Measurements from ENCODE around the gene HK2. TPM values are rescaled to one million over a fixed set of nuclear protein-coding genes. Genes with fewer than 3 reads are reported as not detected.

HK2 gene
- total RNA-seq, 2 experiments from 2014 or later, result 7.7 to 8.9 TPM

- ATAC-seq (ENCODE audit: poor library complexity), result no peak
- Histone ChIP-seq H3K9me3 (ENCODE audit: control insufficient read depth in 1 of 2, insufficient read depth in 1 of 2, low read length in 2 of 2) (no peaks in the 10 kb centered on the region), H3K36me3 (ENCODE audit: insufficient read depth, low read length) (no peaks in the 10 kb centered on the region), H3K4me3 (ENCODE audit: low read length) (no peak overlapping the region), H3K27ac (ENCODE audit: low read depth in 1 of 2, low read length in 2 of 2) (no peak overlapping the region), H3K27me3 (ENCODE audit: control insufficient read depth in 1 of 2, insufficient read depth in 2 of 2, low read length in 2 of 2) (no peaks in the 10 kb centered on the region), H3K4me1 (ENCODE audit: insufficient read depth, low read length) (no peaks in the 10 kb centered on the region)
- ChIA-PET CTCF (no interaction called here), POLR2A (no interaction called here)
- DNase-seq, result no peak
- Mint-ChIP-seq H3K4me3 (no peak overlapping the region), H3K27ac (no peak overlapping the region), H3K27me3 (peaks cover 12% of the 10 kb centered on the region), H3K36me3 (ENCODE audit: low read depth) (peaks cover 26% of the 10 kb centered on the region), H3K9me3 (no peaks in the 10 kb centered on the region), H3K4me1 (ENCODE audit: low read depth) (no peaks in the 10 kb centered on the region)
- intact Hi-C loops (cut with DNase I, micrococcal nuclease), result loop anchor here in 1 of 2 experiments (10.0 kb wide), 1 partner anchor 47 kb away; no protein-coding TSS in a partner anchor
- TF ChIP-seq CTCF (IDR thresholded peaks at IDR 0.05), result no peak
These were observed 103.4 kb downstream of the HK2 start for GRCh38 chr2:74937221-74937880.

- Mint-ChIP-seq H3K9me3 (no peaks in the 10 kb centered on the region), H3K36me3 (ENCODE audit: low read depth) (peaks cover 19% of the 10 kb centered on the region), H3K4me1 (ENCODE audit: low read depth) (no peaks in the 10 kb centered on the region), H3K27me3 (peaks cover 8% of the 10 kb centered on the region), H3K27ac (no peak overlapping the region), H3K4me3 (no peak overlapping the region)
- DNase-seq (no peak), ATAC-seq (ENCODE audit: poor library complexity) (no peak)
- H3K4me1 ChIP-seq (ENCODE audit: insufficient read depth, low read length), result no peaks in the 10 kb centered on the region
- no peaks in the 10 kb centered on the region for H3K36me3 ChIP-seq (ENCODE audit: insufficient read depth, low read length)
- intact Hi-C loops (cut with DNase I, micrococcal nuclease), result loop anchor here in 1 of 2 experiments (10.0 kb wide), 1 partner anchor 47 kb away; no protein-coding TSS in a partner anchor
- ChIA-PET CTCF (no interaction called here), POLR2A (no interaction called here)
- no peaks in the 10 kb centered on the region for H3K9me3 ChIP-seq (ENCODE audit: control insufficient read depth in 1 of 2, insufficient read depth in 1 of 2, low read length in 2 of 2)
- H3K27ac ChIP-seq (ENCODE audit: low read depth in 1 of 2, low read length in 2 of 2), result no peak overlapping the region
- no peaks in the 10 kb centered on the region for H3K27me3 ChIP-seq (ENCODE audit: control insufficient read depth in 1 of 2, insufficient read depth in 2 of 2, low read length in 2 of 2)
- TF ChIP-seq CTCF (IDR thresholded peaks at IDR 0.05), result no peak
- no peak overlapping the region for H3K4me3 ChIP-seq (ENCODE audit: low read length)
These were observed 104.3 kb downstream of the HK2 start for GRCh38 chr2:74938264-74938663.

GRCh38 chr2:74939919-74940812 lies 106.2 kb downstream of the HK2 start:
- ChIA-PET POLR2A (no interaction called here), CTCF (no interaction called here)
- Histone ChIP-seq H3K36me3 (ENCODE audit: insufficient read depth, low read length) (no peaks in the 10 kb centered on the region), H3K4me3 (ENCODE audit: low read length) (no peak overlapping the region), H3K27ac (ENCODE audit: low read depth in 1 of 2, low read length in 2 of 2) (no peak overlapping the region), H3K4me1 (ENCODE audit: insufficient read depth, low read length) (no peaks in the 10 kb centered on the region), H3K9me3 (ENCODE audit: control insufficient read depth in 1 of 2, insufficient read depth in 1 of 2, low read length in 2 of 2) (no peaks in the 10 kb centered on the region), H3K27me3 (ENCODE audit: control insufficient read depth in 1 of 2, insufficient read depth in 2 of 2, low read length in 2 of 2) (no peaks in the 10 kb centered on the region)
- Mint-ChIP-seq H3K27me3 (peaks cover 8% of the 10 kb centered on the region), H3K4me3 (no peak overlapping the region), H3K27ac (no peak overlapping the region), H3K36me3 (ENCODE audit: low read depth) (peaks cover 8% of the 10 kb centered on the region), H3K9me3 (no peaks in the 10 kb centered on the region), H3K4me1 (ENCODE audit: low read depth) (no peaks in the 10 kb centered on the region)
- no peak for TF ChIP-seq CTCF (IDR thresholded peaks at IDR 0.05)
- ATAC-seq (ENCODE audit: poor library complexity) (no peak), DNase-seq (no peak)
- intact Hi-C loops (cut with DNase I, micrococcal nuclease), result loop anchor here in 1 of 2 experiments (10.0 kb wide), 1 partner anchor 45 kb away; no protein-coding TSS in a partner anchor

Measured in CD4-positive, alpha-beta T cell (primary cell).